NOMO-1 treated with DMSO at 0.1 percent for 48 hours (cell line): ENCODE data around the gene ACIN1.
A peak's percentile ranks its signal among the peaks of the same experiment; 100 is the strongest.

Experiments
- DNase-seq: peaks from one replicate; lab custom pipeline; 2025; ENCODE audit not compliant: unreplicated experiment; lab: John Stamatoyannopoulos, UW

ACIN1 gene

DNA sequence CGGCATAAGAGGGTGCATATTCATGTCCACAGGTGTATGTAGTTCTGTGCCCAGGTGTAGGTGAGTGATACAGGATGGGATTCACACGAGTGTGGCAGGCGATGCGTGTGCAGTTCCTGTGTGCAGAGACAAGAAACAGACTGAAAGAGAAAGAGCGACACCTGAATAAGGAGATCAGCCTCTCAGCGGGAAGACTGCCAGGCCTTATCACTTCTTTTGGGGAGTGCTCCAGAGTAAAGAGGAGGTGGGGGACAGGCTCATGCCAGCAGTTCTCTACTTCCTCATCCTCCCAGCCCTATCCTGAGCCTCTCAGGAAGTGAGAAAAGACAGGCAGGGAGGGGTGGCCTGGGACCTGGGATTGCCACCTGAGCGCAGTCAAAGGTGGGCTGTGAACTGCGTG lies 50.1 kb downstream of the ACIN1 start:
- no peak for DNase-seq

DNA sequence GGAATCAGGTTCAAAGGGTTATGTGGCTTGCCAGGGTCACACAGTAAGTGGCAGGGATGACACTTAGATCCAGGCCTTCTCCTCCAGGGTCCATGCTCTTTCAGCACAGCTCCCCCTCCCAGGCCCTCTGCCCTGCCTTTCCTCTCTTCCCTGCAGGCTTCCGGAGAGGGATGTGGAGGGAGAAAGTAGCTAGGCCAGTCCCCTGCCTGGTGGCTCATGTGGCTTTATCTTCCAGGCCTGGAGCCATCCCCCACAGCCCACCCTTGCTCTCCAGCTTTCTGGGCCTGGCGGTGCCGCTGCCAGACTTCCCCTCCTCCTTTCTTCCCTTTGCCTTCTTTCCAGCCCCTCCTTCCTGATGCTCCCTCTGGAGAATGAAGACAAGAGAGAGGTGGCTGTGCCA lies 51.2 kb downstream of the ACIN1 start:
- DNase-seq: no peak

DNA sequence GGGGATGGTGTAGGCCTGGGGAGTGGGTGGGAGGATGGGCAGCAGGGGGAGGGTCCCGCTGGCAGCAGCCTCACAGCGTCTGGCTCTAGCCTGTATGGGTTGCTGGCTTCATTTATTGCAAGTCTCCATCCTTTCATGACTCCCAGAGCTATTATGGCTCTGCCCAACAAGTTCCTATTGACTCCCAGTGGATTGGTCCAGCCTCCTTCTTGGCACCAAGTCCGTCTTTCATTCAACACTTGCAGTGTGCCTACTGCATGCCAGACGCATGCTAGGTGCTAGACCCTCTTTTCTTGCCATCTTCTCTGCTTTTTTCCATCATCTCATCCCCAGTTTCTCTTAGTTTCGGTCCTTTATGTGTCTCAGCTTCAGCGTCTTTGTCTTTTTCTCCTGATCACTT lies 51.8 kb downstream of the ACIN1 start:
- DNase-seq: no peak

DNA sequence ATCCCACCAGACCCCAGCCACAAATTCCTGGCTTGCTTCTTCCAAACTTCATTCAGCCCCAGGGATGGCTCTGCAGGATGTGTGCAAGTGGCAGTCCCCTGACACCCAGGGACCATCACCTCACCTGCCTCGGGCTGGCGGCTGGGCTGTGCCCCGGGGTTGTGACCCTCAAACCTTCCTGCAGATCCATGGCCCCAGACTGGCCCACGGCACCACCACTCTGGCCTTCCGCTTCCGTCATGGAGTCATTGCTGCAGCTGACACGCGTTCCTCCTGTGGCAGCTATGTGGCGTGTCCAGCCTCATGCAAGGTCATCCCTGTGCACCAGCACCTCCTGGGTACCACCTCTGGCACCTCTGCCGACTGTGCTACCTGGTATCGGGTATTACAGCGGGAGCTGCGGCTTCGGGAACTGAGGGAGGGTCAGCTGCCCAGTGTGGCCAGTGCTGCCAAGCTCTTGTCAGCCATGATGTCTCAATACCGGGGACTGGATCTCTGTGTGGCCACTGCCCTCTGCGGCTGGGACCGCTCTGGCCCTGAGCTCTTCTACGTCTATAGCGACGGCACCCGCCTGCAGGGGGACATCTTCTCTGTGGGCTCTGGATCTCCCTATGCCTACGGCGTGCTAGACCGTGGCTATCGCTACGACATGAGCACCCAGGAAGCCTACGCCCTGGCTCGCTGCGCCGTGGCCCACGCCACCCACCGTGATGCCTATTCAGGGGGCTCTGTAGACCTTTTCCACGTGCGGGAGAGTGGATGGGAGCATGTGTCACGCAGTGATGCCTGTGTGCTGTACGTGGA lies 52.6 kb downstream of the ACIN1 start, which contains the start of gene PSMB11:
Gene PSMB11, plus strand, starts transcription at position 51 of the 804 bp plus-strand sequence. Its CDS starts 14 bp downstream, at position 65.
- DNase-seq: no peak

DNA sequence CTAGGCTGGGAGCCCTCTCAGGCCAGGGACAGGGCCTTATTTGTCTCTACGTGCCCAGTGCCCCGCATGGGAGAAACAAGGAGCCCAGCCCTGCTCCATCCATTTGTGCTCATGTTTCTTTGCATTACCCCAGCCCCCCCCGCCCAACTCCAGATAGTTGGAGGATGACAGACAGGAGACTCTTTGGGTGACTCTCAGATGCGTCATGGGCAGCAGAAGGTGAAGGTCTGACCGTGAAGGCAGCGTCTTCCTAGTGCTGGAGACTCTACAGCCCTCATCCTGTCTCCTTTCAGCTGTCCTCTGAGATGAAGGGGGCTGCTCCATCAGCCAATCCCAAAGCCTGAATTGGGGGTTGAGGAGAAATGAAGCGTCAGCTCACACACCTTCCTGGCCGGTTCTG lies 53.2 kb downstream of the ACIN1 start:
- DNase-seq: no peak

DNA sequence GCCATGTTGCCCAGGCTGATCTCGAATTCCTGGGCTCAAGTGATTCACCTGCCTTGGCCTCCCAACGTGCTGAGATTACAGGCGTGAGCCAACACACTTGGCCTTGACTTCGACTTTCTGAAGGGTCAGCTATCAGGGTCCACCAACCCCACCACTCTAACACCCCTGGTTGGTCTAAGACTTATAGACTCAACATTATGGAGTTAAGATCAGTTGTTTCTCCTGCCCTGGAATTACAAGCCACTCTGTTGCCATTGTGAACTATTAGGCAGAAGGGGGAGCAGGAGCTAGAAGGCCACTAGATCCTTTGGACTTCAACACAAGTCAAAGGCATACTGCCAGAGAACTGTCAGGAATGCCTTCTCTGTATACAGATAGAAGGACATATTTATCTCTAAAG lies 54.8 kb downstream of the ACIN1 start:
- DNase-seq: no peak

DNA sequence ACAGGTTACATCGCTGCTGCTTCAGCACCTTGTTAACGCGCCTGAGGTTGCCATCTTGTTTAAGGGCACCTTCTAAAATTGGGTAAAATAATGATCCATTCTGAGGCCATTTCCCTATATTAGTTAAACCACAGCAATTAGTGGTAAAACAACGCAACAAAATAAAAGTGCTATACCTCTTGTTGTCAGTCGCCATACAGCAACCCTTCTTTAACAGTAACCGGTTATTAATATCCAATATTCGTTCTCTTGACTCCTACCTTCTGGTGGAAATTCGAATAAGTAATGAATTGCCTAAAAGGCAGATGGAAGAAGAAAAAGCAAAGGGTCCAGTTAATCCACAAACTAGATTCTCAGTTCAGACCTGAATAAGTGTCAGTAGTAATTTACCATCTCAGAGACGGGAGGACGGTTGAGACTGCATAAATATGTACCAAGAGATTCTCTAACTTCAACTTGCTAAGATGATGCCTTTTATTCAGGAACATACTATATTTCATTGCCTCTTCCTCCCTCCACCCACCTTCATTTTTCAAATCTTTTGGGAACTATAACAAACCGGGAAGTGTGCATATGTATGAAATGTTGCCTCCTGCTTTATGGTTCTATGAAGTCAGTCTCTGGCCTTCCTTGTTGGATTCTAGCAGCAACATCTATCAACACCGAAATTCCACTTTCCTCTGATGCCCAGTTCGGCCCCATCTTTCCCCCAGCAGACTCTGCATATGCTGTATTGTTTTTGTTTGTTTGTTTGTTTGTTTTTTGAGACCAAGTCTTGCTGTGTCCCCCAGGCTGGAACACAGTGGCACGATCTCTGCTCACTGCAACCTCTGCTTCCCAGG lies 59.4 kb downstream of the ACIN1 start:
- DNase-seq: no peak

DNA sequence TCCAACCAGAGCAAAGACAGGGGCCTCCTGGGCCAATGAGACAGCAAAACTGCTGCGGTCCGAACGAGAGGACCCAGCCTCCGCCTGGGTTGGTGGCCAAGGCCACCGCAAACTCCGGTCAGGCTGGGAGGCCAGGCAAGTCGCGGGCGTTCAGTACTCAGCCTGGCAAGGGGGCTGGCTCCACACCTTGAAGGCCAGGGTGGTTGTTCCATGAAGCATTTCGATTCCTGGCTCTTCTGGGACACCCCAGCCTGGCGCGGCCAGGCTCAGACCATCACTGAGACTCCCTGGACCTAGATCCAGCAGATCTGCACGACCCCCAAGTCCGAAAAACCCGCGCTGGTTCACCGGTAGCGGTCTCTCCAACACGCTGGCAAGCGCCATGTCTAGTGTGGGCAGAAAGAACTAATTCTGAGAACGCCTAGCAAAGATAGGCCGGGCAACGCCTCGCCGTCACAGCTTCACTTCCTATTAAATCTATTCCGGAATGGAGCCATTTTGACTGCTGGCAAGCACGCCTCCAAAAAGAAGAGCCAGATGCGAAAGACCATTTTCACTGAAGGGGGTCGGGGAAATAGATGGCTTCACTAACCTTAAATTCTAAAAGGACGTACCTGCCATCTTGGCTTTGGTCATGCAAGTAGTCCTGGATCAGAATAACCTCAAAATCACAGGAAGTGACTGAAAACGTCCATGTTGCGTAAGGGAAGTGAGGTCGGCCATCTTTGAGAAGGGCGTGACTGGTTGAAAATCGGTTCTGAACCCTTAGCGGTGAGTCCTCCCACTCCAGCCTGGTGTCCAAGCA lies 60.2 kb downstream of the ACIN1 start, which contains the start of gene PSMB5:
Gene PSMB5, minus strand, starts transcription at position 403 of the 805 bp plus-strand sequence. Its CDS starts 19 bp downstream, at position 384.
- DNase-seq: no peak

DNA sequence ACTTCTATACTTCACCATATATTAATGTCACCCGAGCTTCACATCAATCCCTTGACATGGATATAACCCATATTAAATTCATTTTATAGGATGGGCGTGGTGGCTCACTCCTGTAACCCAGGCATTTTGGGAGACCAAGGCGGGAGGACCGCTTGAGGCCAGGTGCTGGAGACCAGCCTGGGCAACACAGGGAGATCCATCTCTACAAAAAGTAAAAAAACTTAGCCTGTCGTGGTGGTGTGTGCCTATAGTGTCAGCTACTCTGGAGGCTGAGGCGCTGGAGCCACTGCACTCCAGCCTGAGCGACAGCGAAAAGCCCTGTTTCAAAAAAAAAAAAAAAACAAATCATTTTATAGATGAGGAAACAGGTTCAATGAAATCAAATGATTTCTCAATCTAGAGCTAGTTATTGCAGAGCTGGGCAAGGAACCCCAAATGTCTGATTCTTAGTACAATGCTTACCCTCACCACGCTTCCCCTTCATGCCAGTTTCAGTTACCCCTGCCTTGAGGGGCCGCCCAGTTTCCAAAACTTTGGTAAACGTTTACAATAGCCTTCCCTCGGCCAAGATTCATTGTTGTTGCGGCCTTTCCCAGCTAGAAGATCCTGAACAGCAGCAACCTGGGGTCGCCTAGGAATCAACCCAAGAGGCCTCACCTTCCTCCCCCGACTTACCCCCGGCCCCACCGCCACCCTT lies 61.0 kb downstream of the ACIN1 start:
- no peak for DNase-seq

DNA sequence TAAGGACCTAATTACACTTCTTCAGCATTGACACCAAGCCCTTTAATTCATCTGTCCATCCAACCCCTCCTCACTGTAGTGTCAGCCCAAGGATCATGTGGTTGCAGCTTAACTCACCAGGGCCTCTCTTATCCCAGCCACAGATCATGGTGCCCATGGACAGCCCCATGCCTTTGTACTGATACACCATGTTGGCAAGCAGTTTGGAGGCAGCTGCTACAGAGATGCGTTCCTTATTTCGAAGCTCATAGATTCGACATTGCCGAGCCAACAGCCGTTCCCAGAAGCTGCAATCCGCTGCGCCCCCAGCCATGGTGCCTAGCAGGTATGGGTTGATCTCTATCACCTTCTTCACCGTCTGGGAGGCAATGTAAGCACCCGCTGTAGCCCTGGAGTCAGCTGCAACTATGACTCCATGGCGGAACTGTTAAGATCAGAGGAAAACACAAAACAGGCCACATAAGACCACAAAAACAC lies 61.6 kb downstream of the ACIN1 start:
- DNase-seq: no peak

DNA sequence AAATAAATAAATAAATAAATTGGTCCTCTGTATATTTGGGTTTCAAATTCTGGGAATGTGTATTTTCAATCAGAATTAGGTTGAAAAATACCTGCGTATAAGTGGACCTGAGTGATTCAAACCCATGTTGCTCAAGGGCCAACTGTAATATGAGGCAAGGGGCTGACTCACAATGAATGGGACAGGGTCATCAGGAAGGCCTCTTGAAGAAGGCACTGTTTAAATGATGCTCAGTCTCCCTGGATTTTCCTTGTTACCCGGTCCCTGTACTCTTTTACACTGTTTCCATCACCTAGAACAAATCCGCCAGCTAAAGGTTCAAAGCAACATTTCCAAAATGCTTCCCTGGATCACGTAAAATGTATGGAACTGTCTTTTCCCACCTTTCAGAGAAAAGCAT lies 64.0 kb downstream of the ACIN1 start:
- no peak for DNase-seq

DNA sequence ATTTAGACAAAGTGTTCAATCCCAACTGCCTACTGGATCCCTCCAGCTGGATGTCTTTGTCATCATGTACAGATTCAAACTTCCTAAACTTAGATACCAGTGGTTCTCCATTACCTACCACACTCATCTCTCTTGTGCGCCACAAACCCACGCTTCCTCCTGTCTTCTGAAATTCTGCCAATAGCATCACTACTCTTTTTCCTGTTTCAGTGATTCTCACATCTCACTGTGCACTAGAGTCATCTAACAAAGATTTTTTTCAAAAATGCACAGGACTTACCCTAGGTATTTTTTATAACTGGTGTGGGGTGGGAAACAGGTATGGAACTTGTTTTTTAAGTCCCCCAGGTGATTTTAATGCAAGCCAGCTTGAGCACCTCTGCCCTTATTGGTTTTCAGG lies 66.1 kb downstream of the ACIN1 start:
- no peak for DNase-seq

DNA sequence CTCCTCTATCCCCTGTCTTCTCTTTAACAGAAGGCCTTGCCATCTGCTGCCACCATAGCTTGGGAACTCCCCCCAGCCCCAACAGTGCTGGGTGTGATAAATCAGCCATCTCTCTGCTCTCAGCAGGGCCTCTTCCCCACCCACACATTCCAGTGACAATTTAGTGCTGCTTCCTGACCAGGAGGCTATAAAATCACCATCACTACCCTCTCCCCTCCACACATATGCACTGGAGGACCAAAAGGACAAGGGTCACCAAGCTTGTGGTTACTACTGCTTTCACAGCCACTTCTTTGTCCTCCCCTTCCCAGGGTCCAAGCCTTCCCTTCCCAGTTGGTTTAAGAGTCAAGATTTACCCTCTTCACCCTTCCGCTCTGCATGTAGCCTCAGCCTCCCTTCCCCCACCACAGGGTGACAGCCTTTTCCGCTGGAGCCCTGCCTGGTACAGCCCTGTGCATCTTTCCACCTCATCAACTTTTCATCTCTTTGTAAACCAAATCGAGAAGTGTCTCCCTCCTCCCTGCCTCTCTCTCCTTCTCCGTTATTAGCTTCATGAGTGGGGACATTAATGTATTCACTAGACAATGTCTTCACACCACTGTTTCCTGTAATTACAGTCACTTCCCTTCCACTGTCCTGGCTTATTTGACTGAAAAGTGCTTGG lies 69.7 kb downstream of the ACIN1 start:
- DNase-seq: peak; percentile 38

DNA sequence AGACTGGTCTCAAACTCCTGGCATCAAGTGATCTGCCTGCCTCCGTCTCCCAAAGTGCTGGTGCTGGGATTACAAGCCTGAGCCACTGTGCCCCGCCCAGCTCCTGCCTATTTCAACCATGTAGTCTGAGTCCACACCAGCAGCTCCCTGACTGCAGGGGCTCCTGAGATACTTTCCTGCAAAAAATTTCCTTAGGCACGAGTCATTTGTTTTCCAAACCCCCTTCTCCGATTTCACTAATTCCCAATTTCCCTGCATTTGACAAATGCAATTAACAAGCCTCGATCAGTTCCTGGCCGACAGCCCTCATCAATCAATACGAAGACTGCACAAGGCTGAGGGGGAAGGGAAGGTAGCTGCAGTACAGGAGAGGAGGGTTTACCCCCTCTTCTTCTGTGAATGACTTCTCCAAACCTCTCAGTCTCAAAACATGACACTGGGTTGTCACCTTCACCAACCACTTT lies 70.3 kb downstream of the ACIN1 start:
- DNase-seq: no peak

DNA sequence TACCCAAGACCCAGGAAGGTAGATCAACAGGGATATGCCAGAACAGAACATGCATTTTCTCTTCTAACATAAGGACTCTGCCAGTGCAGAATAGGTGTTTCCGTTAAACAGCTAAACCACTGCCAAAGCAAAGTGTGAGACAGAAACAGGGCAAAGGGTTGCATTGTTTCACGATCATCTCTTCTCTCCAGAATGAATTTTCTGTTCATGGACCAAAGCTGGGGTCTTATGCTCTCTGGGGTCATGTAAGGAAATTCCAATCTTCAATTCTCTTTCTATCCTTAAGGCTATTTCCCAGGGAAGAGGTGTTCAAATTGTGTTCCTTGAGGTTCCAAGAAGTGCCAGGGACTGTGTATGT lies 71.2 kb downstream of the ACIN1 start:
- DNase-seq: no peak

DNA sequence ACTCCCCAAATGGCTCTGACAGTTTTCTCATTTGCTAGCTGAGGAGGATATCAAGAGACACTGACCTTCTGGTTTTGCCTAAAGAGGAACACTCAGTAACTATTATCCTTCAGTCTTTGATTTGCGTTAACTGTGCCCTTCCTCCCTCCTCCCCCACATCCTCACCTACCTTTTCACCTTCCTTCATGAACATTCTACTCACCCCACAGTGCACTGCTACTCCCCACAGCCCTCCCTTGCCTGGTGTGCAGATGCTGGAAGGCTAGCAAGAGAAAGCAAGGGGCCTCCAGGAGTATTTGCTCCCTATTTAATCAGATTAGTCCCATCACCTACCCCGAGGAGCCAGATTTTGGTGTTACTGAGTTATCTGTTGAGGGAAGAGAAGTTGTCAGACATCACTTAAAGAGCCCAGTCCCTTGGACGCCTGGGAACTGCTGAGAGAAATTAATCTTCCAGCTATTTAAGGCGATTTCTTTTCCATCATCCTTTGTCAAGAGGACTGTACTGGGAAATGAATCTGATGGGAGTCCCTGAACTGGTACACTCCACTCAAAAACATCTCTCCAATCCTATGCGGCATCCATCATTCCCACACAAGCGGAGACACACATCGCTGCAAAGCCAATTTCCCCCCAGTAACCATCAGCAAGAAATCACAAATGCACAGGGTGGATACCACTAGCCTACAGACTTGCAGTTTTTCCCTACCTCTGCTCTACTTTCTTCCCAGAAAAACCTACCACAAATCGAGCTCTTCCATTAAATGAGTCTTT lies 71.7 kb downstream of the ACIN1 start:
- no peak for DNase-seq

DNA sequence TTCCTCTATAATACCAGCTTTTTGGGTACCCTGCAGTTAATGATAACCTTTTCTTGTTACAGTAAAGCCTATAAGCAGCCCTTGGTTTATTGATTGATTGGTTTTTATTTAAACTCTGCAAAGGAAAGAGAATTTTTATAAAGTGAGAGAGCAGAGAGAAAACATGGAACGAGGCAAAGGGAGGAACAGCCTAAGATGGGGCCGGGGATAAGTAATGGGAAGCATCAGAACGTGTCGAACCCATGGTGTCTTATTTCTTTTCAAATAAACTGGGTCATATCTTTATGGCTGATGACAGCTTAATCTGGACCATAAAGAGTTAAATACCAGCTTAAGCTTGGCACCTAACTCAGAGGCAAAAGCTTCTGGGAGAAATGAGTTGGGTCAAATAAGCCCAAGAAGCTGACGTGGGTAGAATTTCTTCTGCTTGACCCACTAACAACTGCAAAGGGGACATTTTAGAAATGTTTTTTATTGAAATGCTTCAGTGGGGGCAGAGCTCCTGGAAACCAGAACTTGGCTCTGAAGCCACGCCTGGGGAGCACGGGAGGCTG lies 73.0 kb downstream of the ACIN1 start:
- DNase-seq: no peak

DNA sequence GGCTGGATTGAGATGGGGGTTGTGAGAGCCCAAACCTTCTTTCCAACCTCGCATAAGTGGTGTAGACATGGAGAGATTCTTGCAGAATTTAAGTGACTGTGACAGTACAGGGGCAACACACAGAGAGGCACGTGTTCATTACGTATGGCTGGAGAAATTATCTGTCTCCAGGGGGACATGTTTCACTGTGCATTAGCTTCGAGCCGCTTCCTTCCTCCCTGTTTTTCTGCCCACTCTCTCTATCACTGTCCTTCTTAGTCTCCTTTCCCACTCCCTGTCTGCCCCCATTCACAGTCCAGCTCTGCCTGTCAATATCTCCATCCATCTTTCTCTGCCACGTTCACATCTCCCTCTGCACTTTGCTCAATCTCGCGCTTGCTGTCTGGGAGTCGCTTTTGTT lies 73.5 kb downstream of the ACIN1 start:
- DNase-seq: no peak
